Lung (tissue), 12 donors: ENCODE results near the gene MED6. TPM values are rescaled to one million over a fixed set of nuclear protein-coding genes. Genes with fewer than 3 reads are reported as not detected.

Source experiments
- ATAC-seq: fragments of 200-7000 bp; cut with Tn5 transposase; one replicate; pipeline ENCODE4 v1.9.1; 2020; ENCODE audit warnings: moderate number of reproducible peaks; ENCODE audit not compliant: insufficient read depth, low FRiP score
- DNase-seq, 3 donors: peaks; one replicate each; pipeline ENCODE4 v3.0.0-alpha.2; 2013 to 2017
- H3K27ac ChIP-seq, 2 donors: one replicate each; pipeline ENCODE4 v1.5.1; 2013; ENCODE audit warnings: mild to moderate bottlenecking in 2 of 2, moderate library complexity in 2 of 2, control low read depth in 1 of 2, inconsistent platforms in 1 of 2, low read depth in 1 of 2, low read length in 1 of 2
- H3K27me3 ChIP-seq, 3 donors: one replicate each; pipeline ENCODE4 v1.5.1; 2013; ENCODE audit warnings: low read length in 2 of 3; ENCODE audit not compliant: control insufficient read depth in 3 of 3, insufficient read depth in 3 of 3
- H3K36me3 ChIP-seq, 4 donors: one replicate each; pipeline ENCODE4 v1.5.1; 2013; ENCODE audit warnings: low read length in 4 of 4, mild to moderate bottlenecking in 1 of 4, moderate library complexity in 1 of 4; ENCODE audit not compliant: control insufficient read depth in 4 of 4, insufficient read depth in 4 of 4
- H3K4me1 ChIP-seq, 5 donors: one replicate each; pipeline ENCODE4 v1.5.1; 2013; ENCODE audit warnings: low read length in 5 of 5, mild to moderate bottlenecking in 2 of 5, moderate library complexity in 1 of 5; ENCODE audit not compliant: control insufficient read depth in 5 of 5, insufficient read depth in 5 of 5
- H3K4me3 ChIP-seq: one replicate; pipeline ENCODE4 v1.5.1; 2013; ENCODE audit warnings: mild to moderate bottlenecking, control low read depth, moderate library complexity
- H3K9ac ChIP-seq, 2 donors: one replicate each; pipeline ENCODE4 v1.5.1; 2013; ENCODE audit warnings: low read length in 2 of 2, control low read depth in 1 of 2; ENCODE audit not compliant: insufficient read depth in 1 of 2
- H3K9me3 ChIP-seq, 4 donors: one replicate each; pipeline ENCODE4 v1.5.1; 2013; ENCODE audit warnings: low read length in 3 of 4, mild to moderate bottlenecking in 1 of 4, moderate library complexity in 1 of 4; ENCODE audit not compliant: control insufficient read depth in 4 of 4, insufficient read depth in 3 of 4
- CTCF ChIP-seq: IDR thresholded peaks from 2 replicates; pipeline ENCODE4 v1.5.1; 2012; ENCODE audit warnings: mild to moderate bottlenecking; ENCODE audit errors: control extremely low read depth, extremely low read depth
- WGBS, 2 donors: extraction: QIAGEN DNeasy Blood & Tissue Kit; methylation state at CpG; one replicate each; pipeline ENCODE4 v1.1.7; 2013; 5-methylcytosine and 5-hydroxymethylcytosine counted together
- polyA plus RNA-seq, 2 donors: library from polyadenylated mRNA; stranded (reverse); fragments of 200-250 nt; gene quantifications; one replicate each; pipeline ENCODE4 v1.2.1, GENCODE V29; 2013
- total RNA-seq, 2 donors: library from RNA; depleted of rRNA in 1 of 2; stranded (reverse); fragments of >200 nt in 1 of 2; gene quantifications; one replicate each; pipeline ENCODE4 v1.2.1, GENCODE V29; 2014 to 2021
- donor health status: control.
- donor health status: control.
- donor health status: Bipolar disorder and iron deficiency.
- donor health status: healthy.
- donor health status: DM: yes; HTN: yes; CAD: no.

The MED6 gene
- total and polyA plus RNA-seq, 4 donors, result 17.5 to 61.9 (median 22.9) TPM

DNA sequence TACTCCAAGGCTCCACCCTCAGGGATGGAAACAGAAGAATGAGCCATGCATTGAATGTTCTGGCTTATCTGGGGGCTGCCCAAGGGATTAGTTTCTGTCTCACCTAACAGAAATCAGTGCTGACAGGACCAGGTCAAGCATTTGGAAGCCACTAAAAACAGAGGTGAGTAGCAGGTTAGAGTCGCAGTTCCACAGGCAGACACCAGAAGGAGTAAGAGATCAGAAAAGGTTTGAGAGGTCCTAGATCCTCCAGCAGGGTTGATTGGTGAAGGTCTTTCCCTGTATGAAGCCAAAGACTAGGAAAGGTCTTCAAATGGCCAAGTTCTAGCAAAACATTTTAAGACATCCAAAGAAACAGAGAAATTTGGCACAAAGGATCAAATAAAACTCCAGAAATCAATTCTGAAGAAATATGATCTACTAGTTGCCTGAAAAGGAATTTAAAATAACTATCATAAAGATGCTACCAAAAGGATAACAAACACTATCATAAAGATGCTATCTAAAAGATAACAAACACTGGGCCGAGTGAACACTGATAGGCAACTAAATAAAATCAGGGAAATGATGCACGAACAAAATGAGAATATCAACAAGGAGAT lies 21.8 kb upstream of the MED6 start:
- TF ChIP-seq CTCF, result peak; percentile 66
- Histone ChIP-seq H3K27me3 (no peaks in the 10 kb centered on the region), H3K9ac (no peak overlapping the region), H3K27ac (no peak overlapping the region), H3K36me3 (no peaks in the 10 kb centered on the region), H3K9me3 (peaks cover 0 to 7% (median 0%) of the 10 kb centered on the region in 4 donors), H3K4me1 (no peaks in the 10 kb centered on the region), H3K4me3 (no peak overlapping the region)
- ATAC-seq (no peak), DNase-seq (peak in 1 of 3 donors; percentile 37)
- 43 to 50% methylated on average over 3 of the region's 3 CpGs for WGBS, 2 donors

DNA sequence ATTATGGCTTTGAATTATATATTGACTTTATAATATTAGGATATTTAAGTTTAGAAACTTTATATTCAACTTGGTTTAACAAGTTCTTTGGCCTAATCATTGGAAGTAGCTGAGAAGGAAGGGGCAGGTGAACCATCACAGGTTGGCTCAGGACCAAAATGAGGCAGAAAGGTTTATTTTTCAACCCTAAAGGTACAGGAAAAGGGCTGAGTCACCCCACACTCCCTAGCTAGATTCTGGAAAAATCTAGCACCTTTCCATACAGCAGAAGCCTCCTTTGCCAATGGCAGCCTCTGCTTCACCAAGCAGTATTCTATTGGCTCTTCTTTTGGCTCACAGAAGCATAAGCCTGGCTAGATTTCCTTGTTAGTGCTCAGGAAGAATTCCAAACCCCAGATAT lies 19.3 kb upstream of the MED6 start:
- Histone ChIP-seq H3K4me3 (no peak overlapping the region), H3K36me3 (no peaks in the 10 kb centered on the region), H3K27ac (no peak overlapping the region), H3K9me3 (no peaks in the 10 kb centered on the region), H3K27me3 (no peaks in the 10 kb centered on the region), H3K9ac (no peak overlapping the region), H3K4me1 (no peaks in the 10 kb centered on the region)
- no peak for TF ChIP-seq CTCF
- DNase-seq, result no peak
- ATAC-seq, result no peak

GRCh38 chr14:70618314-70618713 lies 17.9 kb upstream of the MED6 start:
- no peaks in the 10 kb centered on the region for H3K27me3 ChIP-seq

More at GRCh38 chr14:70618314-70618713, 17.9 kb upstream of the MED6 start:
- TF ChIP-seq CTCF, result no peak
- Histone ChIP-seq H3K4me3 (no peak overlapping the region), H3K9ac (no peak overlapping the region), H3K27ac (no peak overlapping the region), H3K36me3 (no peaks in the 10 kb centered on the region), H3K4me1 (no peaks in the 10 kb centered on the region), H3K9me3 (no peaks in the 10 kb centered on the region)
- ATAC-seq (no peak), DNase-seq (no peak)
- WGBS, 2 donors, result 67 to 74% methylated on average over 2 of the region's 2 CpGs
